GM18502 (cell line): ENCODE results near the gene ACTRT2.

ENCODE experiments used
- ATAC-seq: cut with Tn5 transposase; IDR thresholded peaks from one replicate; pipeline ENCODE4 v1.9.1; 2021; ENCODE audit warnings: mild to moderate bottlenecking; ENCODE audit not compliant: unreplicated experiment, poor library complexity

ACTRT2 gene

DNA sequence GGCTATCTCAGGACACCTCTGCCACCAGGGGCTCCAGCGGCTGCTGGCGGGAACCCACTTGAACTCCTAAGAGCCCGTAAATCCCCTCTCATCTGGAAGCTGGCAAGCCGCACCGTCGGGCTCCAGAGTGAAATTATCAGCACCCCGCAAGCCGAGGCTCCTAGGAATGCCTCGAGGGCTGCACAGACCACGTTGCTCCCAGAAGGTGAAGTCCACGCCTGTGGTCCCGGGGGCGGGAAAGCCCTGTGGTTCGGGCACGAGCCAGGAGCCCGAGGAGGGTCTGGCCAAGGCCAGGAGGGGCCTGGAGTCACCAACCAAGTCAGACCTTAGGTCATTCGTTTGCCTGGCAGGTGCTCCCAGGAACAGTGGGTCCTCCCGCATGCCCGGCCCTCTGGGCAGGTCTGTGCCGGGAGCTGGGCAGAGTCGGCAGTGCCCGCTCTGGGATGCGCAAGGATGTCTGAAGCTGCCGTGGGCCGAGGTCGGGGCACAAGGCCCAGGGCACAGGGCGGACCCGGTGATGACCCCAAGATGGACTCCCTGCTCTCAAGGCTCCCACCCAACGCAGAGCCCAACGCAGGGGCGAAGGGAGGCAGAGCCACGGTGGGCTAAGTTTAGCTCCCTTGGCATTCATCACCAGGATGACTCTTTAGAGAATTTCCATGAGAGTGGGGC, 8.9 kb downstream of the ACTRT2 start:
- ATAC-seq = no peak

DNA sequence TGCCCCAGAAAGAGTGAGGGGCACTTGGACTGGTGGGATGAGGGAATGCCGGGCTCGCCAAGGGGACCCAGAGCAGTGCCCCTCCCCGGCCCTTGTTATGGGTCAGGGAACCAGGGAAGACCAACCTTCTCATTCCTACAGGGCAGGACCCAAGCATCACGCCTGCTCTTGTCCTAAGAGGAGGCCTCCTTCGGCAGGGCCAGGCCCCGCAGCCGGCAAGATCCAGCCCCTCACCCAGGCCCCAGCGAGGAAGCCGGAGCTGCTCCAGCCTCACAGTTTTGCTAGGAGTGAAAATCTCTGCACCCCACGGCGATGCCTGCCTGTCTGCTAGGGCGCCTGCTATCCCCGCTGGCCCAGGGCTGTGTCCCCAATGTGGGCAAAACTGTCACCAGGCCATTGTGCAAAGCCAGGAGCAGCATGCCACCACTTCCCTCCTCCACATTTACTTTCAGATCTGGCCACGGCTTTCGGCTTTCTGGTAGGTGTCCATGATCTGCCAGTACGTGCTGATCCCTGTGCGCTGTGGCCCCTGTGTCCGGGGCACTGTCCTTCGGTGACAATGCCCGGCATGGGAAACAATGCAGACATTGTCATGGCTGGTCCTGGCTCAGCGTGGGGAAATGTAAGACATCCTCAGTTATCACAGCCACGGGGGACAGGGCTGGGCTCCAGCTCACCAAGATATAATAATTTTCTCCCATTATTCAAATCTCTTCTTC, 9.6 kb downstream of the ACTRT2 start:
- no peak for ATAC-seq

DNA sequence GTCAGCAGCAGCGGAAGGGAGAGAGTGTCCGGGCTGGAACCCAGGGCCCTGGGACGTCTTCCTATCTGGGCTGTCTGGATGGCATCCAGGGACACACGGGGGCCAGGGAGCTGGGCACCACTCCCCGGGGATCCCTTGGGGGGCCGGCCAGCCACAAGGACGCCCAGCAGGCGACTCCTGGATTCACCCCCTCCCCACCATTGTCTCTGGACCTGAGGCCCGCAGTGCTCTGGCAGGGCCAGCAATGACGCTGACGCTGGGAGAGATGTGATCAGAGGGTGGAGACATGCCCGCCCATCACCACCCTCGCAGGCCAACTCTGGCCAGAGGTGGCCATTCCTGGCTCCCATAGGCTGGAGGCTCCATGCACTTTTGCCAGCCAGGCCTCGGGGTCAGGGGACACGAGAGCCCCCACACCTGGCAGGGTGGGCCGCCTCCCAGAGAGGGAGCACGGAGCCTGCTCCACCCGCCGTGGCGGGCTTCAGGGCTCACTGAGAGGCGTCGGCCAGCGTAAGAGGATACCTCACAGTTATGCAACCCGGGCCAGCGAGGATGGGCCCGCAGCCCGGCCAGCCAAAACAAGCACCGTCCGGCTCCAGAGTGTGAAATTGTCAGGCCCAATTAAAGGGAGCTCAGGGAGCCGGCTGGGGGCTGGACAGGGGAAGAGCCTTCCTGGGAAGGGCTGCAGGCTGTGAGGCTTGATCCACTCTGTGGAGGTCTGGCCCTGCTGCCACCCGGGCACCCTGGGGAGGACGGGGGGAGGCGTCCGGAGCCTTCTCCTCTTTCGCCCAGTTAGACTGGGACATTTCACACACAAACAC, 10.3 kb downstream of the ACTRT2 start:
- ATAC-seq = no peak

DNA sequence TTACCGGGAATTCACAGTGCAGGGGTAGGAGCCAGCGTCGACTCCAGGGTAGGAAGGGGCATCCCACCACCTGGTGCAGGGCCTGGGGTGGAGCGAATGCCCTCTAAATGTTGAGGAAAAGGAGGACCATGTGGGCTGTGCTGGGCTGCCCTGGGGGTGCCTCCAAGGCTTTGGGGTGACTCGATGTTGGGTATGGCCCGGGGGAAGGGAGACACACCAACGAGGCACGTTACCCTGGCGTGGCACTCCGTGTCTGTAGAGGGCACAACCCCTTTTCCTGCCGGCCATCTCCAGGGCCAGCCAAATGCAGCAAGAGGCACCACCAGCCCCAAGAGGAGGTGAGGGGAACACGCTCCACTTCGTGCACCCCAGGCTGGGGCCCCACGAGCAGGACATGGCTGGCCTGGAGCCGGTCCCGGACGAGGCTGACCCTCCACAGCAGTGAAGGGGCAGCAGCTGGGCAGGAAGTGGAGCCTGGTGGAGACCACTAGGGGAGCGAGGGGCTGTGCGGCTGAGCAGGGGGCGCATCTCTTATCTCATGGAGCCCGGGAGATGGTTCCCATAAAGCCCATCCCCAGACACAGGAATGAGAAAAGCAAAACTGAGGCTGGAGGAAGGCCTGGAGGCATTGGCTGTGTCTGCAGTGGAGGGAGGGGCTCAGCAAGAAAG, 11.2 kb downstream of the ACTRT2 start:
- ATAC-seq = no peak

DNA sequence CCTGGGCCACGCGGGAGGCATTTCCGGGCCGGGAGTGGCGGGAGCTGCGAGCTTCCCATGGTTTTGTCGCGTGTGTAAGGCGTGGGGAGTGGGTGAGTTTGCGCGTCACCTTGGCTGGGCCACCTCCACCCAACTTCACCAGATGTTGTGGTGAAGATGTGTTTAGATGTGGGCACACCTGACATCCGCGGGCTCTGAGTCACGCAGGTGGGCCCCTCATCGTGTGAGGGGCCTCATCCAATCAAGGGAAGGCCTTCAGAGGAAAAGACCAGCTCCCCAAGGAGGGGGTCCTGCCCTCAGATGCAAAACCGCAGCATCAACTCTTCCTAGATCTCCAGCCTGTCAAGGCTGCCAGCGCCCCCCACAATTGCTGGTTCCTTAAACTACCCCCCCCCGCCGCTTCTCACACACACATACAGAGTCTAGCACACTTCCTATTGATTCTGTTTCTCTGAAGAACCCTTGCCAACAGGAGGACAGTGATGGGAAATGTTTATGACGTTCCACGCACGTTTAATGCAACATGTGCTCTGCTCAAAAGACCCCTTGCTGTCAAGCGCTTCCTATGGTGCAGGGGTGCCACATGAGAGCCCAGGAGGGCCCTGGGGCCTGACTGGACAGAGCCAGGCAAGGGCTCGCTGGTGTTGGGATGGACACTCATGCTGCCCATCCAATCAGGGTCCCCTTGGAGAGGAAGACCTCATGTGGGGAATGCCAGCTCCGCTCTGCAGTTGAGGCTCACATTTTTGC, 11.9 kb downstream of the ACTRT2 start:
- no peak for ATAC-seq

DNA sequence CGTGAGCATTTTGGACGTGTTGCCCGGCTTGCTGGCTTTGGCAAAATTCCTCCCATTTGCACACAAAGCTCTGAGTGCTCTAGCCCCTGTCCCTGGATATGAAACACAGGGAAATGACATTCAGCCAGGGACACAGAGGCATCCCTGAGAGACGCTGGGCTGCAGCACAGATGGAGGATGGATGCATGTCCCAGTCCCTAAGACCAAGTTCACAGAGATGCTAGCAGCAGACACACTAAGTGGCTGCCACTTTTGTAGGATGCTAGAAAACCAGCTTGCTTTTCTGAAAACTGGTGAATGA, 12.5 kb downstream of the ACTRT2 start:
- ATAC-seq = no peak

DNA sequence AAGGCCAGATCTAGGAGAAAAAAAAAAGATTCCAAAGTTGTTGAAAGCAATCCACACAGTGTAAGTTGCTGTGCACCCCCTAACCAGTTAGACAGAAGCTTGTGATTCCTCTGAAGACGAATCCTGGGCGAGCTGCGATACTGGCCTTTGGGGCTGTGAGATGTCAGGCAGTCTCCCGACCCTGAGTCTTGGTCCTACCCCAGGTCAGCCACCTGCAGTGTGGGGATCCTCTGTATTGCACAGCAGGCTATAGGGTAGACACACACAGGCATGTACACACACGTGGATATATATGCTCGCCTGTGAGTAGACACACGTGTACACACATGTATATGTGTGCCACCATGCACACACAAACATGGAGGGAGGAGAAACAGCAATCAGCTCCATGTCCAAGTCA, 12.9 kb downstream of the ACTRT2 start:
- ATAC-seq = no peak

DNA sequence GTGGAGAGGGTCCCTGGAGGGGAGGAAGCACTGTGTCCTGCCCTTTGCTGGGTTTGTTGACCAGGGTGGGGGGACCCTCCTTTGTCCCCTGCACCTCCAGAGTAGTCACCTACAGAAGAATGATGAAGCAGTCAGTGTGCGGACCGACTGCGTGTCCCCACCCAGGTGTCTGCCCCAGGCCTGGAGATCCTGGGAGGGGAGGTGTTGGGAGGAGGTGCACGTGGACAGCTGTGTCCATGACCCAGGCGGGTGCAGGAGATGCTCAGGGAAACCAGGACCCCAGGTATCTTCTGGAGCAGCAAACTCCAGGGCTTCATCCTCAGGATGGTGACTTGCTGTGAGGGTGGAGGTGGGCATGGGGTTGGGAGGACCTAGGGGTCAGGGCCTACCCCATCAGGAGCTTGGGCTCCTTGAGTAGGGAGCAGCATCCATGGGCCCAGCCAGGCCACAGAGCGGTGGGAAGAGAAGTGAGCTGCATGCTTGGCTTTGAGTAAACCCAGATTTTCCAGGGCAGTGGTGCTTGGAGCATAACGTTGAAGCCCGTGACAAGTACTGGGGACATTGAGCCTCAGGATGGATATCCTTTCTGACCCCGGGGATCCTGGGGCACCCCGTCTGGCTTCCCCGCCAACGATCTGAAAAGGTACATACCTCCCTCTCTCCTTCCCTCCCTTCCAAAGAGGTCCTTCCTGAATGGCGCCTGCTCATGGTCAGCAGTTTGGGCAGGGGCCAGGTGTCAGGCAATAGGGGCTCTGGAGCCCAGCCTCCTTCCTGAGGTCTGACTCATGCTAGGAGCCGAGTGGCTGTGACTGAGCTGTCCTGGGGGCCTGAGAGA, 13.7 kb downstream of the ACTRT2 start:
- ATAC-seq = no peak

DNA sequence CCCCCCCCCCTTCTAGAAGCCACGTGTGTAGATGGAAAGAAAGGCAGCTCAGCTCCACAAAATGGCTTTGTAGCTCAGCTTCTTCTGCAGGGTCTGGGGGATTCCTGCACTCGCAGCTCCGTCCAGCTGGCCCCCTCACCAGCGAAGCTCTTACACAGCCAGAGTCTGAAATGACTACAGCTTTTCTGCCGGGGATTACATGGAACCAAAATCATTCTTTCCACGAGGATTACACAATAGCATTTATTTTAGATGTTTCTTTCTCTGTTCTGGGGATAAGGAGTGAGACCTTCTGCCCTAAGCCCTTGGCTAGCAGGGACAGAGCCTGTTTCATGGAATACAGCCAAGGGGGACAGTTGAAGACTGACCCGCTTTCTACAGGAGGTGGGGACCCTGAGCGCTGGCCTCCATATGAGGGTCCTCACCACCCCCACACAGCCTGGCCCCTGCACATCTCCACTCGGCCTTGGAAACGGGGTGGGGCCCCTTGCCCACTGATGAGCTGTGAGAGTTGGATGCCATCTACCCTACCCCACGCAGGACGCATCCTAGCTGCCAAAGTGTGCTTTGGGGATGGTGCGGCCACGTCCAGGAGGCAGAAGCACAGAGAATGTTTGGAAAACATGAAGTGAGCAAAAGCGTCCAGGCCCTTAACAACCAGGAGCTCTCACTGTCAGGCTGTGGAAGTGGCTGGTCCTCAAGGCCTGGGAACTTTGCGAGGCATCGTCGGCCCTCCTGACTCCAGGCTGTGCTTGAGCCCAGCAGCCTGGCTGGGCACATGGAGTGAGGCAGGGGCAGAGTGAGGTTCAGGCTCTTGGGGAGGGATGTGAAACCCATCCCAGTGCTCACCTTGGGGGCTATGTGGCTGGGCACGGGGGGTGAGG, 14.5 kb downstream of the ACTRT2 start:
- ATAC-seq = no peak

DNA sequence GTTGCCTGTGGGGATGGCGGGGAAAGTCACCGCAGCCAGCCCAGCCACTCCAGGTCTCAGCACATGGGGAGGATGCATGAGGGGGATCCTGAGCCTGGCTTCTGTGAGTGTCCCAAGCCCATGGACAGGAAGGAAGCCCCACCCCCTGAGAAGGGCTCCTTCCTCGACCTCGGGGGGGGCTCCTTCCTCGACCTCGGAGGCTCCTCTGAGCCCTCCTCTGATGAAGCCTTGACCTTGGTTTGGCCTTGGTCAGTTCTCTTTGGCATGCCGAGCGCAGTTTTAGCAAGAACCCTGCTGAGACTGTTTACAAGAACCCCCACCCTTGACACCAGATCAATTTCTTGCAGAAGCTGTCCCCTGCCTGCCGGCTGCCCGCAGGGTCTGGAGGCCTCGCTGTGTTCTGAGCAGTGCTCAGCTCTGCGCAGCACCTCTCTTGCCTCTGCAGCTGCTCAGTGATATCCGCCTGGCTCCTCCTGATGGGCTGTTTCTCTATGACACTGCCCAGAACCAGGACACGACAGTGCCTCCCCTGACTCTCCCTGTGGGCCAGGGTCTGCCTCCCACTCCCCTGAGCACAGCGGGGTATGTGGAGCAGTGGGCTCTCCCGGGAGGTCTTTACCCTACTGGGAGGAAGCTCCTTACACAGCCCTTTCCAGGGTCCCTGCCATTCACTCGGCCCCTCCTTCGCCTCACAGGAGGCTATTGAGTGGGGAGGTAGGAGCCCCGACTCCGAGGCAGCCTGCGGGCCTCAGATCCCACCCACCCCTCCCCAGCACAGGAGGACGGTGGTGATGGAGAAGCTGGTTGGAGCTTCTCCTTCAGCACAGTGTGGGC, 15.4 kb downstream of the ACTRT2 start:
- no peak for ATAC-seq

DNA sequence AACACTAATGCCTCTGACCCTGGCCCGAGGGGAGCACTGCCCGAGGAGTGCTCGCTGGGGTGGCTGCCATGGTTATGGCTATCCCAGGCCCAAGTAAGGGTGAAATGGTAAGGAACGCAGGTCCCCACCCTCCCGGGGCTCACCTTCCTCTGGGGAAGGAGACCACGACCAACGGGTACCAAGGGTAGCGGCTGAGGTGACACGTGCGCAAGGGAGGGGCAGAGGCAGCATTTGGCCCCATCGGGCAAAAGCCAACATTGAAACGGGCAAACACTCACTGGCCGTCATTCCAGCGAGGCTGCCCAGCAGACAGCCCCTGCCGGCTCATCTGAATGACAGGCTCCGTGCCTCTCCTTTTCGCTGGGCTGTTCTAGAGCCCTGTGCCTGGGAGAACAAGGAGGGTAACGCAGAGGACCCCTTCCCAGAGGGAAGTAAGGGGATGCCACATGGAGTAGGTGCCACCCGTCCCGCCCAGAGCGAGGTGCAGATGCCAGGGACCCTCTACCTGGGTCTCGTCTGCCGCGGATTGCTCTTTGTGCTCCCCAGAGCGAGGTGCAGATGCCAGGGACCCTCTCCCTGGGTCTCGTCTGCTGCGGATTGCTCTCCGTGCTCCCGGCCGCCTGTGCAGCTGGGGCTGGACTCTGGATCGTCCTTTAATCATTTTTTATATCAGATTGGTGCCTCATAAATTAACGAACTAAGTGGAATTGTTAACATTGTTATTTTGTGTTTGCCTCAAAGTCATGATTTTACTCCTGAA, 16.2 kb downstream of the ACTRT2 start:
- no peak for ATAC-seq

DNA sequence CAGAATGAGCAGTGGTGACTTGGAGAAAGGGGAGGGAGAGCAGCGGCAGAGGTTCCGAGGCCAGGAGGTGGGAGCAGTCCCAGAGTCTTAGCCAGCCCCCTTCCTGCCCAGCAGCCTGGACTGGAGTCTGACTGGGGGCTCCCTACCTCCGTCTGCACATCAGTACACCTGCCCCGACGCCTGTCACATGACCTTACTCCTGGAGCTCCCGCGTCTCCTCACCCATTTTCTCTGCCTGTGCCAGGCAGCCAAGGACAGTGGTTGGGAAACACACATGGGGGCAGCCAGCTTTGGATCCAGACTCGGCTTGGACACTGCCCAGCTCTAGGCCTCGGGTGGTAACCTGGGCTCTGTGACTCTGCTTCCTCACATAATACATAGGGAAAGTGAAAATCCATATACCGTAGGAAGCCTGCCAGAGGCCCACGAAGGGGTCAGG, 16.9 kb downstream of the ACTRT2 start:
- ATAC-seq = no peak

DNA sequence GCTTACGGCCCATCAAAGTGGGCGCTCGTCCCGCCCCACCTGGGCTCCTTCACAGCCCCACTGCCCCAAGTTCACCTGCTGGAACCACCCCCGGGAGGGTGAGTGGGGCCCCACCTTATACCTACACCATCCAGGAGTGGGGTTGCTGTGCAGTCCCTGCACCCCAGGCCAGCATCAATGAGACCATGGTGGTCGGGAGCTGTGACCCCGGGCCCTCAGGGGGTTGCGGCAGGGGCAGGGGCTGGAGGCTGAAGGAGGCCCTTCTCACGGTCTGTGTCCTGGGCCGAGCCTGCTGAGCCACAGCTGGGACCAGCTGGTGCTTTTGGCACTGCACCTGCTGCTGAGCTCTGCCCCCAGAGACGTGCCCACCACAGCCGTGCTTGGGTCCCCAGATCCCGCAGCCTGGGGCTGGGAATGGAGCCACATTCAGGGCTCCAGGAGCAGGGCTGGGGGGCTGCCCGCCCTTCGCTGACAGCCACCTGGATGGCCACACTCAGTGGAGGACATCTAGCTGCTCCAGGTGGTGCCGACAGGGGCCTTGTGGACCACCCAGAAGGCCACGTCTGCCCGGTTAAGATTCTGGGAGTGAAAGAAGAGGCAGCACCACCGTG, 17.4 kb downstream of the ACTRT2 start:
- ATAC-seq = no peak

DNA sequence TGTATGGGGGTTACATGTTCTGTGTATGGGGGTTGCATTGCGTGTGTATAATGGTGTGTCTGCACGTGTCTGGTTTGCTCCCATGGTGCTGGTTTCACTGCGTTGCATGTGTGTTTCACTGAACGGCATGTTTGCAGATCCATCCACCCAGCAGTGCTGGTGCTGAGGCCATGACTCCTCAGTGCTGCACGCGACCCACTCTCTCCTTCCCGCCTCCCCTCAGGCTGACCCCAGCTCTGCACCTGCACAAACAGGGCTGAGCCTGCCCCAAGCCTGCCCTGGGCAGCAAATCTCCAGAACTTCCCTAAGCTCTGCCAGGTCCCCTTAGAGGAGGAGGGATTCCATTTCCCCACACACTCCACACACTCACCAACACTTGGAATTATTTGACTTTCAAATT, 18.7 kb downstream of the ACTRT2 start:
- no peak for ATAC-seq

DNA sequence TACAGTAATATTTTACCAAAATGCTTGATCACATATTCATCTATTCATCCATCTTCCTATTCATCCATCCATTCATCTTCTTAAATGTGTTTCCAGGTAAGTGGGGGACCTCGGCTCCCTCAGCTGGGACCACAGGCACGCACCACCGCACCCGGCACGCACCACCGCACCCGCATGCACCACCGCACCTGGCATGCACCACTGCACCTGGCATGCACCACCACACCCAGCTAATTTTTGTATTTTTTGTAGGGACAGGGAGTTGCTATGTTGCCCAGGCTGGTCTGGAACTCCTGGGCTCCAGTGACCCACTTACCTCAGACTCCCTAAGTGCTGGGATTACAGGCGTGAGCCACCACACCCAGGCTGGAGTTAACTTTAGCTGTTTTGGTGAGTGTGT, 21.2 kb downstream of the ACTRT2 start:
- ATAC-seq = no peak

DNA sequence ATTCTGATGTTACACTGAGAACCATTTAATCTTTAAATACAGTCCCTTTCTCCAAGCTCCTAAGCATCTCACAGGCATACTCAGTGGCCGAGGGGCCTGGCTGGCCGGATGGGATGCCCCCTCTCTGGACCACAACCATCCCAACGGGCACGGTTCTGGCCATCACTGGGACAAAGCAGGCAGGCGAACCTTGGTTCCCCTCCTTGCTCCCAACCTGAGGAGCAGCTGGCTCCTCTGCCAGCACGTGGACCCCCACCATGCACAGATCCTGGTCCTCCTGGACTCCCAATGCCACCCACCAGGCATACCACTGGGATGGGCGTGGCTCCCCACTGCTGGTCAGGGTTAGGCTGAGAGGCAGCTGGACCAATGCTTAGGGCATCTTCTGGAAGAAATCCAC, 27.9 kb downstream of the ACTRT2 start:
- no peak for ATAC-seq
